GM11168 (cell line): Measurements from ENCODE around the gene CHD2.

Experiments
- in situ Hi-C: fragments of 300-500 bp; cut with MboI; formaldehyde crosslinking; loops from one replicate; pipeline ENCODE4 v1.12.0; 2022; ENCODE audit warnings: low sequenced_read_pairs; ENCODE audit not compliant: unreplicated experiment

CHD2 gene

GRCh38 chr15:92997821-92998220 is 97.7 kb downstream of the CHD2 start:
- in situ Hi-C loops: no loop called here

GRCh38 chr15:93001156-93001555 is 101.0 kb downstream of the CHD2 start:
- in situ Hi-C loops: no loop called here

GRCh38 chr15:93001881-93002280 is 101.8 kb downstream of the CHD2 start:
- in situ Hi-C loops: no loop called here

GRCh38 chr15:93005133-93005532 is 105.0 kb downstream of the CHD2 start:
- in situ Hi-C loops: no loop called here

- in situ Hi-C loops: no loop called here
Observed at GRCh38 chr15:93007994-93008393, 107.9 kb downstream of the CHD2 start.

GRCh38 chr15:93012786-93013185 is 112.7 kb downstream of the CHD2 start:
- in situ Hi-C loops: no loop called here

- in situ Hi-C loops: no loop called here
Observed at GRCh38 chr15:93017526-93017925, 117.4 kb downstream of the CHD2 start.

GRCh38 chr15:93018574-93018973 is 118.5 kb downstream of the CHD2 start:
- in situ Hi-C loops: no loop called here

- in situ Hi-C loops: no loop called here
Observed at GRCh38 chr15:93019090-93019489, 119.0 kb downstream of the CHD2 start.

- in situ Hi-C loops: no loop called here
Observed at GRCh38 chr15:93019971-93020370, 119.8 kb downstream of the CHD2 start.

GRCh38 chr15:93020976-93021772 is 121.0 kb downstream of the CHD2 start:
- in situ Hi-C loops: no loop called here

- in situ Hi-C loops: no loop called here
Observed at GRCh38 chr15:93024293-93024692, 124.2 kb downstream of the CHD2 start.

GRCh38 chr15:93024716-93025624 is 124.8 kb downstream of the CHD2 start:
- in situ Hi-C loops: no loop called here

GRCh38 chr15:93025625-93025982 is 125.5 kb downstream of the CHD2 start:
- in situ Hi-C loops: no loop called here

- in situ Hi-C loops: no loop called here
Observed at GRCh38 chr15:93026380-93026817, 126.3 kb downstream of the CHD2 start.

GRCh38 chr15:93027413-93027812 is 127.3 kb downstream of the CHD2 start:
- in situ Hi-C loops: no loop called here

- in situ Hi-C loops: no loop called here
Observed at GRCh38 chr15:93028111-93028631, 128.0 kb downstream of the CHD2 start.

- in situ Hi-C loops: no loop called here
Observed at GRCh38 chr15:93028632-93029213, 128.6 kb downstream of the CHD2 start.

GRCh38 chr15:93029214-93029835 is 129.2 kb downstream of the CHD2 start:
- in situ Hi-C loops: no loop called here

GRCh38 chr15:93029836-93030429 is 129.8 kb downstream of the CHD2 start:
- in situ Hi-C loops: loop anchor here (10.0 kb wide), 1 partner anchor 1085 kb away; no protein-coding TSS in a partner anchor
